ENCODE data around the gene COL12A1.

The COL12A1 gene

DNA sequence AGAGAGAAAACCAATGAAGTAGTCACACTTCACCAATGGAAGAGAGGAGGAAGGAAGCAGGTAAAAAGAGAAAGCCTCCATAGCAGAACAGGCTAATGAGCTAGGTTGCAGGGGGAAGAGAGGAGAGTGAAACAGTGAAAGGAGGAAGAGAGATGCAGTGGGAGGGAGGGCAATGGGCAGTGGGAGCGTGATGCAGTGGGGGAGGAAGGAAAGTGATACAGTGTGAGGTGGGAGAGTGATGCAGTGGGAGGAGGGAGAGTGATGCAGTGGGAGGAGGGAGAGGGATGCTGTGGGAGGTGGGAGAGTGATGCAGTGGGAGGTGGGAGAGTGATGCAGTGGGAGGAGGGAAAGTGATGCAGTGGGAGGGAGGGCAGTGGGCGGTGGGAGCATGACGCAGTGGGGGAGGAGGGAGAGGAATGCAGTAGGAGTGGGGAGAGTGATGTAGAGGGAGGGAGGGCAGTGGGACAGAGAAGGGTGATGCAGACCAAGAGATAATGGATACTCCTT is 29.7 kb downstream of the COL12A1 start:
- DNase-seq: no peak

DNA sequence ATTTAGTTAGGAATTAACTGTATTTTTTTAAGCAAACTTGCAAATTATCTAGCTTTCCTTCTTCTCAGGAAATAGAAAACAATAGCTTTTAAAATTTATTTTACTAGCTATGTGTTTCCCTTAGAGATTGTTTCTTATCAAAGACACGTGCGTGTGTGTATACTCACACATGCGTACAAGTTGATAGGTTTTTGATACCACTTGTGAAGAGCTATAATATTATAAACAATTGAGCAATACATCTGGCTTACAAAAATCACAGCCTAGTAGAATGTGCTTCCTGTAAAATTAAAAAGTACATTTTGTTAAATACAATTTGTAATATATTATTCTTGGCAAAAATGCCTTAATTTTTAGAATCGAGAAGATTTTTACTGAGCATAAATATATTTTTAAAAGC is 33.9 kb downstream of the COL12A1 start:
- DNase-seq: no peak

DNA sequence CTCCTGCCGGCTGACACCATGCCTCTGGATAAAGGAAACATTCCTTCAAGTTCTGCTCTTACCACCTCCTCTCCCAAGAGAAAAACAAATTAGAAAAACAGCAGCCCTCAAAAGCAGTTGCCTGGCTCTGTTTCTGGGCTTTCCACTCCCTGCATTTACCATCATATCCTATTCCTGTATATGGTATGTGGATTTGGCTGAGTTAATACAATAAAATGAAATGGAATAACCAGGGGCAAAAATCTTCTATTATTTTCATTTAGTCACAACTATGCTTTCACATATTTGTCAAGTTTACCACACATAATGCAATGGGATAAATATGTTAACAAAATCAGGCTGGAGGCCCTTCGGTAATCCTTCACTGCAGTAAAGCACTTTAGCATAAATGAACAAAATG is 34.3 kb downstream of the COL12A1 start:
- DNase-seq: no peak

DNA sequence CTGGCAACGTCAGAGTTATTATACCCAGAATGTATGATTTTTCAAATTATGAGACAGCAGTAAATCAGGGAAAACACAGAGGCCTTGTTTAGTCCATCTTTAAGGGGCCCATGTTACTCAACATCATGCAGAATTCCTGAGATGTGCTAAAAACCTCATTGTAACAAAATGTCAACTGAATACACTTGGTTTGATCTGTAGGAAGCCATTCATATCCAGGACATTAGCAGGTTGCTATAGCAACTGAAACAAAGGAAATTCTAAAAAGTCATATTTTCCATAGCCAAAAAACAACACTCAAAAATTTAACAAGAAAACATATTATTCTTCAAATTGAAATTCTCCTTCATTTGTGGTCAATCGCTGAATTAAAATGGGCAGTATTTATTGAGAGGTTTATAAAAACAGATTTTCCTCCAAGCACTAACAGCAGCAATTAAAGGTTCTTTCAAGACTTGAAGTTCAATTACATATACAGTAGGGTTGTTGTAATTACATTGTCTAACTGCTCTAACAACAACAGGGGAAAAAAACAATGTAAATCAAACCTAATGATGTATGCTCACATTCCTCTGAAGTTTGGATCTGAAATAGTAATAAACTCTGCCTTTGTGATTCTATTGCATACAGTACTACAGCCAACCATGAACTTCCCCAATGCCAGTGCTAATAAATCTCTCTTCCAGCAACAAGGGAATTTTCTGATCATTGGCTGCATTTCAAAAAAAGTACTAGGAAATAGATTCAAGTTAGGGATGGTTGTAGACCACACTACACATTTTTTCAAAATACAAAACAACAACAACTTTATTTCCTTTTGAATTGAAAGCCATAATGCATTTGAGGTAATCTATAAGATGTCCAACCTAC is 34.9 kb downstream of the COL12A1 start:
- DNase-seq: no peak

DNA sequence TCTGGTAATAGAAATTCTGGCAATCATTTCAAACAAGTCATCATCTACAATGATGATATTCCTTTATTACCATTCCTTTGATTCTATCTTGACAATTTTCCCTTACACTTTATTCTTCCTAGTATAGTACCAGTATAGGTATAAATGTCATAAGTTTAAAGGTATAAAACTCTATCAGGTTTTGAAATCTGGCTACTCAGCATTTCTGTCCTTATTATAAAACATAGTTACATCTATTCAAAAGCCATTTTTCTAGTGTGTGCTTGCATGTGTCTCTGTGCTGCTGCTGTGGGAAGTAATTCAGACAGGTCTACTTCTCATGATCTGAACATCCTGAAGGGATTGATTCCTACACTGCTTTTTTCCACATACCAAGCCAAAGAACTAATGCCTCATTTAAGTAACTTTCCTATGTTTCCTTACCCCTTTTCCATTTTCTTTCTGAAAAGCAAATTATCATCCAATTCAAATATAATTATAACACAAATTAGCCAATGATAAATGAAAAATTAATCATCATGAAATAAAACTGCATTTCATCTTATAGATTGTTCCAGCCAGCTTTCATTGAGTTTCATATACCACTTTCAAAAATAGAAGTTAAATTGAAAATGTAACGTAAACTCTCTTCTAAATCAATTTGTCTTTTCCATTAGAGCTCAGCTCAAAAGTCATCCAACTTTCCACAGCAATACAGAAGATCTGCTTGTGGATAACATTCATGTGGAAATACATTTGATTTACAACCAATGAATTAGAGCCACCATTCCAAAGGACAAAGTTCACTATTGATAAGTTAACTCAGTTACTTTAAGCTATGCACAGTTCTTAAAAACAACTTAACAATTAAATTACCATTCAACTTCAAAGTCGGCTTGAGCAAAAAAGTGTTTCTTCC is 35.9 kb downstream of the COL12A1 start:
- DNase-seq: no peak

DNA sequence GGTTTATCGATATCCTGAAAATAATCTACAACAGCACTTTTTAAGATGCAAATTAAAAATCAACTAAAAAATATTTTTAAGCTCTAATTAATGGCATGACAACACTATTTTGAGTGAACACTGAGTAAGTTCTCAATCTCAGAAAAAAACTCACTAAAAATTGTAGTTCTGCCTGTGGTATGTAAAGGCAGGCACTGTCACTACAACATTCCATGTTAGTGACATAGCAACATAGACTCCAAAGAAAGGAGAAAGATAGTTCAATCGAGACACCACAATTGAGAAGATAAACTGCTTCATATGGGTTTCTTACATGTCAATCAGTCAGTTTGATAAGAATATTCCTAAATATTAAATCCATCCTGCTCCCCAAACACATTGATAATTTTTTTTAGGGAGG is 38.0 kb downstream of the COL12A1 start:
- no peak for DNase-seq

DNA sequence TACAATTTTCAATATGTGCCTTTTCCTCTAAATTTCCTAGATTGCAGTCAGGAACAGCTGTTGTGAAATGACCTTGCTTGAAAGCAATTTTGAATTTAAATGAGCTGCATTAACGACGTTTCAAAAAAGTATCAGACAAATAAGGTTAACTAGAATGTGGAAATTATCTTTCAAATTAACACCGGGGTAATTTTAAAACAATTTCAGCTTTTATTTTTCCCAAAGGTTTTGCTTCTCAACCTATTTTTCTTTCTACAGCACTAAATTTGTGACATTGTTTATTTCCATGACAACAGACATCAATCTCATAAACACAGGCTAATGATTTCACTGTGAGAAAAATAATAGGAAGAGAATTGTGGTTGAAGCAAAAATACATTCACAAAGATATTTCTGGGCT is 38.5 kb downstream of the COL12A1 start:
- no peak for DNase-seq

DNA sequence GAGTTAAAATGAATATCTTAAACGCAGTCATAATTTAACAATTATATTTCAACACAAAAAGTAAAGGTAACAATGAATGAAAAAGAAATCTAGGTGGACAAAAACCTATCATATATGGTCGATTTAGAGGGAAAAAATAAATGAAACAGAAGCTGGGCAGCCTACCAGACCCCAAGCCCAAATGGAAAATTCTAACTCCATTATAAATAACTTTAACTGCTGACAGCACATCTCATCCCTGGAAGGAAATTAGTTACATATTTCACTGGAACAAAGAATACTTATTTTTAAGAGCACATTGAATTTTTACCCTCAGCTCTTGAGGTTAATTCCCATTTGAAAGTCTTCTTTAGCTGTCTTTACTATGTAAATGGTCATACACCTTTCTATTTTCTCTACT is 39.1 kb downstream of the COL12A1 start:
- no peak for DNase-seq

DNA sequence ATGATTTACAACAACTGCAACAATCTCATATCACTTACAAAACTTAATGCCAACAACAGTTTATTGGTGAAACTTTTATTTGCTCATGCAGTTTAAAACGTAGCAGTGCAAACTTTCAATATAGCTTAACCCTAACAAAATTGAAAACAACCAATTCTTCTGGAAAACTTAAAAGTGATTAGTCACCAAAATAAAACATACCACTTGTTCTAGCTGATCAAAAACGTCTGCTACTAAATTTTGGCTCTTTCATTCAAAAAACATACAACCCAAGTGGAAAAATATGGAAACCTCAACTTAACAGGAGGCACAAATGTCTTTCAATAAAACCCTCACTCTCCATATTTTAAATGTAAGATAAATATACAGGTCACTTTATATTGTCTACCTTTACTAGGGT is 39.6 kb downstream of the COL12A1 start:
- DNase-seq: no peak

DNA sequence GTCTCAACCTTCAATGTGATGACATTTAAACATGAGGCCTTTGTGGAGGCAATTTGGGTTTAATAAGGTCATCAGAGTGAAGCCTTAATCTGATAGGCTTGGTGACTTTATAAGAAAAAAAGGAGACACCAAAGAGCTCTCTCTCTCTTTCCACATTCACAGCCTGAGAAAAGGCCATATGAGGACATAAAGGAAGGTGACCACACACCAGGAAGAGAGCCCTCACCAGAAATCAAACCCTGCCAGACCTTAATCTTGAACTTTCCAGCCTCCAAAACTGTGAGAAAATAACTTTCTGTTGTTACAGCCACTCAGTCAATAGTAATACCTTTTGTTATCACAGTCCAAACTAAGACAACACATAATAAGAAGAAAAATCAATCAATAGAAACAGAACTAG is 47.7 kb downstream of the COL12A1 start:
- DNase-seq: no peak

DNA sequence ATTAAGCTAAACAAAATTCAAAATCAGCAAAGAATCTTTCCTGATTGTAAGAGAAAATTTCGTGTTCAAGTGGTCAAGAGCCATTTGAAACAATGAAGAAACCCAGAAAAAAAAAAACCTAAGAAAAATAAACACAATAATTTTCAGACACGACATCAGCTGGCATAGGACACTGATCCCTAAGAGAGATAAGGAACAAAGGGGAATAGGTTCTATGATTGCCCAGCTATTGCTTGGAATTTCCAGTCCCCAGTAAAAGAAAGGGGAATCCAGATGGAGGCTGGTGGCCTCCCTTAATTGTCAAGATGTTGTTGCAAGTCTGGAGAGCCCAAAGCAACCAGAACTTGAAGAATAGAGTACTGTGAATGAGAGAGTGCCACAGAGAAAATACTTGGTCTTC is 48.5 kb downstream of the COL12A1 start:
- no peak for DNase-seq

DNA sequence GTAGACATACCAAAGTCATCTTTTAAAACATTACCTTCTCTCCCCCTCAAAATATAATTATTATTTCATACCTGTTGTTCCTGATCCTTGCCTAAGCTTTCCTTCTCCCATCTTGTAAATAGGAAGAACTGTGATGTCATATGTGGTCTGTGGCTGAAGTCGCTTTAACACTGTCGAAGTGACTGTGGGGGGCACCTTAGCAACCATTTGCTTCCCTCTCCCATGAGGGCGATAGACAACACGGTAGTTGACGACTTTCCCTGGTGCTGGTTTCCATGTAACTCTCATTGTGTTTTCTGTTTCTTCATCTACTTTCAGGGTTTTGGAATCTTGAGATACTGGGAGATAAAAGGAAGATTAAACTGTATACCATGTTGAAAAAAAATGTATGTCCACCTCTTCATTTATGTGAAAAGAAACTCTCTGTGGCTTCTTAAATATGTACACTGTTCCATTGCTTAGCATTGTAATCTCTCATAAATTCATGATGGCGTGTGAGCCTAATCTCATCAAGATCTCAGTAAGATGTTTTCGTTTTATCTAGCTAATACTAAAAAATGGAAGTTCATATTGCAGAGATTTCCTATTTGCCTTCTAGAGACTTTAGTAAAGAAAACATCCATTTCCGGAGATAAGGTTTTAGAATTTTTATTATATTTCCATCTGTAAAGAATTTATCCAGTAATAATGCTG is 49.5 kb downstream of the COL12A1 start:
- DNase-seq: no peak

DNA sequence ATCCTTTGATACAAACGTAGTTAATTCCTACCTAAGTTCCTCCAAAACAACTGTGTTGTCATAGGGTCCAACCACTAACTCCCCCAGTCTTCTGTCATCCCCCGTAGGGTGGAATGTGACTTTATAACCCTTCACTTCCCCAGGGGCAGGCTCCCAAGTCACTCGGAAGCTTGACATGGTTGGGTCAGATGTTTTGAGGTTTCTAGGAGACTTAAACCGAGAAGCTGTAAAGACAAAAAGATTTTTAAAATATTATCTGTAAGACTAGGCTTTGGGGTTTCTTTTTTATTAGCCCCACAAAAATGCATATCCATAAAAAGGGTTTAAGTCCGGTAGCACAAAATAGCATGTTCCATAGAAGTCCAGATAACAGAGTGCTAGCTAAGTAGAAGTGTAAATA is 50.2 kb downstream of the COL12A1 start:
- no peak for DNase-seq

DNA sequence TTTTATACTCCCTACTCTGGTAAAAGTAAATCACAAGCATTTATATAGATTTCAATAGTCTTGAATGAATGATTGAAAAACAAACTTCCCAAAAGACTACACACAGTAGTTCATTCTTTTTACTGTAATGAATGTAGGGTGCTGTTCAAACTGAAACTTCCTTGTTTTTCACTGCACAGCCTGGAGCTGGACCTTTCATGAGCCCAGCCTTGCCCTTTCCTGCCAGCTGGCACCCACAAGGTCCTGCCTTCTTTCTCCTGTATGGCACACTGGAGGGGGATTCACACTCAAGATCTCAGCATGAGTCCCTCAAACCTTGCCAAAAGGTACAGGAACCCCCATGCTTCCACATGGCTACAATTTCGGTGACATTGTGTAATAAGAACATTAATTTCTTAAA is 50.9 kb downstream of the COL12A1 start:
- DNase-seq: no peak

DNA sequence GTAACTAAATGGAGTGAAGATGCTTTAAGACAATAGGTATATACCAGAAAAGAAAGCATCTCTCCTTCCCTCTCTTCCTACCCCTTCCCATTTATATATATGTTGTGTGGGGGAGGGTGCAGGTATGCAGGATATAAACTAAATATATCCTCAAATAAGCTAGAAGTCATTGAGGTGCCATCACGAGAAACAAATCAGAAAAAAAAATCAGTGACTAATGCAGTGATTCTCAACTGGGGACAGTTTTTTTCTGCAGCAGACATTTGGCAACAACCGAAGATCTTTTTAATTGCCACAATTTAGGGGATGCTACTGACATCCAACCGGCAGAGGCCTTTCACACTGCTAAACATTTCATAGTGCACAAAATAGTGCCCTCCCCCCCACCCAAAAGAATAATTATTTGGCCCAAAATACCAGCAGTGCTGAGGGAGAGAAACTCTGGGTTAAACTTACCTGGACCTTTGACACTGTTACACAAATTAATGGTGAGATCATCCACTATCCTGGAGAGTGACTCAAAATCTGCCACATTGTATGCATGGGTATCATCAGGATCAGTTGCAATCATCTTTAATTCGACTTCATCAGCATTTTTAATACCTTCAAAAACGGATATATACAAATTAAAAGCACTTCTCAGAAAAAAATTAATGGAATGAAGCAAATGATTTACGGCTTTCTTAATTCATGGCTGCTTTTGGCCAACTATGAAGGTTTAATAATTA is 55.0 kb downstream of the COL12A1 start:
- DNase-seq: no peak

DNA sequence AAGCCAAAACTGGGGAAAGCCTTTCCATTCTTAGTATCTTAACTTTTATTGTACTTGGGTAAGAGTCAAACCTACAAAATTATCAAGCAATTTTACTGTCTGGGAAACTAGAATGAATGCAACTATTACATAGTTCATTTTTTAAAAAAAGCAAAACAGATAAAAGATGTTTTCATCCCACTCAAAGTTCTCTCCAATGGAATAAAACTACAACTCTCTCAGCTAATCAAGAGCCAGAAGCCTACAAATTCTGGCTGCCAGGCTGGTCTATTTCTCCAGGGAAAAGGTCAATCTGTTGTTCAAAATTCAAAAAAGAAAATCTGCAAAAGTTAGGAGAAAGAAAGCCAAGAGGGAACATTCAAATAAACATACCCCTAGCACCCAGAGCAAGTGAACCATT is 56.2 kb downstream of the COL12A1 start:
- DNase-seq: no peak

DNA sequence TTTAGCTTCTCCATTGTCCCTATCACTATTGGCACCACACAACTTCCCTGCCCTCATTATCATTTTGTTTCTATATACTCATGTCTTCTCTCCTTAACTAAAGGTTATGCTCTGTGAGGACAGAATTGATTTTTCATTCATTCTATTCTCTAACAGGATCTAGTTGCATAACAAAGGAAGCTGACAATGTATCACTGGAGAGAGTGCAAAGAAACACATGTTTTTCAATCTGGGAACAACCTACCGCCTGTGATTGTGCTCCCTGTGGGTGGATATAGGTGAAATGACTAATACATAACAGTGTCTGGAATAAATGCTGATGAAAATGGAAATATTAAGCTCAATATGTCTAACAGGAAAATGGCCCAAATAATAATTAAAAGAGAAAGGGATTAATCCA is 56.6 kb downstream of the COL12A1 start:
- no peak for DNase-seq

DNA sequence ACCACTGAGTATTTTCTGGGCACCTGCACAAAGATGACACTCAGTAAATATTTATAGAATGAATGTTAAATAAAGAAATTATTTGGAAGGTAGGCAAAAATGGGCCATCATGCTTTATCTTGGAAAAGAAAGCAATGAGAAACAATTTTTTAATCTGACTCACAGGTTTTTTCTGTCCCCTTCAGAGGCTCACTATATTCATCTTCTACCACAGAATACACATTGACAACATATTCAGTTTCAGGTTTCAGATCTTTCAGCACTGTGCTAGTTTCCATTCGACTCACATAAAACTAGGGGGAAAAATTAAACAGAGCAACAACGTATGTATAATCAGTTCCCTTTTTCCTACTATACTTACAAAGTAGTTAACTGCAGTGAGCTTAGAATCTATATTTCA is 58.3 kb downstream of the COL12A1 start:
- DNase-seq: no peak

DNA sequence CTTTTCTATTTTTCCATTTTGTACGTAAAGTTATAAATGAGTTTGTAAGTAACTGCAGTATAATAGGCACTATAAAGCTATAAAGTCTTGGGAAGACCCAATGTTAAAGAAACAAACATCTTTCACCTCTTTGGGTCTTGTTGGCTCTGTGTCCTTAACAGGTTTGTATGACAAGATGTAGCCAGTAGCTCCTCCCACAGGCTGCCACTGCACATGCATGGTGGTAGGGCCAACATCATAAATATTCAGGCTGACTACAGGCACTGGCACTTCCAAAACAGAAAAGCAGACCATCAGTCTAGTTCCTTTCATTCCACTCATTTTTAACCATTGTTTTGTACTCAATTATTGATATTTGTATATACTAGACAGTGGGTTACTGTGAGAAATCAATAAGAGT is 59.9 kb downstream of the COL12A1 start:
- no peak for DNase-seq

DNA sequence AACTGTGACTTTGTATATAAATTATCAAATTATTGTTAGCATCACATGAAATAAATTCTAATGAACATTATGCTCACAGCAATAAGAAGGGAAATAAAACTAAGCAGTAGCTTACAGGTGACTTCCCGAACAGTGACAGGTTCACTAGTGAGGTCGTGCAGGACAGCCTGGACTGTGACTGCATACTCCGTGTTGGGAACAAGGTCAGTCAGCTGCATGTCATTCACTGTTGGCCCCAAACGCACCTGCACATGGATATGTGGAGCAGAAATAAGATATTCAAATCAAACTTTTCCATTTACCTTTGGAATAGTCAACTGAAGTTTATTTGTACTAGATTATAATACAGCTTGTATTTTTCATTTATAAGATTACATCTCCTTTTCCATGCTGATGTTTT is 60.6 kb downstream of the COL12A1 start:
- DNase-seq: no peak

DNA sequence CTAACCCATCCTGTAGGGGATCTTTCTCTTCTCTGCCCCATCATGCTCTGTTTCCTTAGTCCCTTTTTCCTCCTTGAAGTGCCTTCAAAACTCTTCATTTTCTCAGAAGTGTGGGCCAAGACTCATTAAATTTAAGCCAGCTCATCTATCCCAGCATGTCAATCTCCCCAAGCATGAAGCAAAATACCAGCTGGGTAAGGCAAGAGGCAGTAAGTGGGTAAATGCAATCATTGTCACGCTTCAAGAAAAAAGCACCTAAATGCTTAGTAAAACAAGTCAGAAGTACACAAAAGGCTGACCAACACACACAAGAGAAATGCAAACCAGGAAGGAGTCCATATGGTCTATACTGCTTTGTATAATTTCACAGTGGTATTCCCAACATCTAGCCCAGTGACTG is 61.5 kb downstream of the COL12A1 start:
- DNase-seq: no peak

DNA sequence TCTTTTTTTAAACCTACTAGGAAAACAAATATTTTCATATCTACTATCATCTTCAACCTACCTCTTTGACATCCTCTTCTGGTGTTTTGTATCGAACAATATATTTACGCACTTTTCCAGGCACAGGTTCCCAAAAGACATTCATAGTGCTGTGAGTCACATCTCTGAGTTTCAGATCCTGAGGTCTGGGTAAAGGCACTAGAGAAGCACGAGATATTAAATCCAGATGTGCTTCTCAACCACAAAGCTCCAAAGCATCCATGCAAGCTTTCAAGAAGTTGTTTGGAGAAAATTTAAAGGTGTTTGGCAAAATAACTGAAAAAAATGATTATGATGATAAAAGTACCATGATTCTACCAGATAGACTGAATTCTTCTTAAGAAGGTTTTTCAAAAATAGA is 62.7 kb downstream of the COL12A1 start:
- no peak for DNase-seq

DNA sequence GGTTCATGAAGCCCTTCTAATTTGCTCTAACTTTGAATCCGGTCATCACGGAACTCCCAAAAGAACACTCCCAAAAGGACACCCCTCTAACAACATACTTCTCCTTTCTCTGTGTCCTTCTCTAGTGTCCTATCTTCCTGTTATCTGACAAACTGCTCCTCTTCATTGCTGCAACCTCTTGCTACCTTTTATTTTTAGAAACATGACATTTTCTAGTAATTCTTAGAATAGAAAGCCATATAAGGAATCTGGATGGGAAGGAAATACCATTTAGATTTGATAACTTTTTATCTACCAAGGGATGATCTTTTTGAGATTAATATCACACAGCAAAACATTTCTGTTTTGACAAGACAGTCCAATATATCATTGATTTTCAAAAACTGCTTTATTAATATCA is 63.1 kb downstream of the COL12A1 start:
- no peak for DNase-seq

Measured in activated CD8-positive, alpha-beta memory T cell treated with anti-CD3 and anti-CD28 coated beads for 24 hours (primary cell).